GM19467 (cell line): ENCODE measurements around the gene PAFAH1B2.
A peak's percentile ranks its signal among the peaks of the same experiment; 100 is the strongest.
"Not testable (repeated sequence)": the region's sequence is repeated elsewhere in the genome, so short reads cannot be mapped to it uniquely, and the experiment has no call there.

Source experiments
- ATAC-seq: cut with Tn5 transposase; IDR thresholded peaks from one replicate; pipeline ENCODE4 v1.9.1; 2021; ENCODE audit warnings: mild to moderate bottlenecking, moderate library complexity; ENCODE audit not compliant: unreplicated experiment

PAFAH1B2 gene

GRCh38 chr11:117171404-117172061 is 27.4 kb downstream of the PAFAH1B2 start:
- ATAC-seq, result no peak

GRCh38 chr11:117172724-117173421 is 28.8 kb downstream of the PAFAH1B2 start:
- ATAC-seq, result no peak

- ATAC-seq, result no peak
Measured at GRCh38 chr11:117175104-117175503, 31.0 kb downstream of the PAFAH1B2 start.

- no peak for ATAC-seq
Measured at GRCh38 chr11:117175781-117176180, 31.7 kb downstream of the PAFAH1B2 start.

GRCh38 chr11:117176186-117176585 is 32.1 kb downstream of the PAFAH1B2 start:
- no peak for ATAC-seq

- ATAC-seq, result no peak
Measured at GRCh38 chr11:117177534-117178209, 33.6 kb downstream of the PAFAH1B2 start.

- ATAC-seq, result peak; percentile 89
Measured at GRCh38 chr11:117178210-117179034, 34.3 kb downstream of the PAFAH1B2 start, which contains the start of gene SIDT2. Gene SIDT2, plus strand, starts transcription at chr11:117178743. Its CDS starts 521 bp downstream, at chr11:117179264.

- peak; percentile 28 for ATAC-seq
Measured at GRCh38 chr11:117179048-117179999, 35.2 kb downstream of the PAFAH1B2 start.

GRCh38 chr11:117180020-117180419 is 35.9 kb downstream of the PAFAH1B2 start:
- ATAC-seq, result peak; percentile 4

GRCh38 chr11:117180661-117181585 is 36.8 kb downstream of the PAFAH1B2 start:
- ATAC-seq, result no peak

GRCh38 chr11:117181586-117182550 is 37.8 kb downstream of the PAFAH1B2 start:
- no peak for ATAC-seq

- ATAC-seq, result no peak
Measured at GRCh38 chr11:117182551-117182935, 38.5 kb downstream of the PAFAH1B2 start.

- ATAC-seq, result not testable (repeated sequence)
Measured at GRCh38 chr11:117183178-117183577, 39.1 kb downstream of the PAFAH1B2 start.

- ATAC-seq, result no peak
Measured at GRCh38 chr11:117183724-117184349, 39.8 kb downstream of the PAFAH1B2 start.

GRCh38 chr11:117185736-117186430 is 41.8 kb downstream of the PAFAH1B2 start:
- ATAC-seq, result no peak

- no peak for ATAC-seq
Measured at GRCh38 chr11:117186431-117186761, 42.3 kb downstream of the PAFAH1B2 start.

GRCh38 chr11:117187007-117187406 is 42.9 kb downstream of the PAFAH1B2 start:
- ATAC-seq, result no peak
